ENCODE data around the gene MESP2.
"Not testable (repeated sequence)": the region's sequence is repeated elsewhere in the genome, so short reads cannot be mapped to it uniquely, and the experiment has no call there.

Gene MESP2

GRCh38 chr15:89787944-89788343 is 11.8 kb downstream of the MESP2 start:
- DNase-seq (ENCODE audit: low spot score) = no peak
- TF ChIP-seq CTCF (IDR thresholded peaks at IDR 0.05; ENCODE audit: extremely low read depth, missing control alignments) = no peak

- not testable (repeated sequence) for DNase-seq (ENCODE audit: low spot score)
These were observed 12.5 kb downstream of the MESP2 start for GRCh38 chr15:89788585-89788984.

DNA sequence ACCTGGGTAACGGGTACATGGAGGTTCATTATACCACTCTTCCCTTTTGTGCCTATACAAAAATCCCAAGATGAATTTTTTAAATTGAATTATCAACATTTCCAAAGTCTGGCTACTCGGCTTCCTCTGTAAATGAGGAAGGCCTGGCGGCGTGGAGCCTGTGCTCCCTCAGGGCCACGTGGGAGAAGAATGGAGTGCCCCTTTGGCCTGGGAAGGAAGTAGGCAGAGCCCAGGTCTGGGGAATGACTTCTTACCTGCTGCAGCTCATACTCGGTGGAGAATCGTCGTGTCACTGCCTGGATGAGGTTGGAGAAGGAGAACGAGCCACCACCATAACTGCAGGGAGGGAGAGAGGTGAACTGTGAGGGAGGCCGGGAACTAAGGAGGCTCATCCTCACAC is 14.1 kb downstream of the MESP2 start:
- no peak for DNase-seq (ENCODE audit: low spot score)
- no peak for TF ChIP-seq CTCF (IDR thresholded peaks at IDR 0.05; ENCODE audit: extremely low read depth, missing control alignments)

DNA sequence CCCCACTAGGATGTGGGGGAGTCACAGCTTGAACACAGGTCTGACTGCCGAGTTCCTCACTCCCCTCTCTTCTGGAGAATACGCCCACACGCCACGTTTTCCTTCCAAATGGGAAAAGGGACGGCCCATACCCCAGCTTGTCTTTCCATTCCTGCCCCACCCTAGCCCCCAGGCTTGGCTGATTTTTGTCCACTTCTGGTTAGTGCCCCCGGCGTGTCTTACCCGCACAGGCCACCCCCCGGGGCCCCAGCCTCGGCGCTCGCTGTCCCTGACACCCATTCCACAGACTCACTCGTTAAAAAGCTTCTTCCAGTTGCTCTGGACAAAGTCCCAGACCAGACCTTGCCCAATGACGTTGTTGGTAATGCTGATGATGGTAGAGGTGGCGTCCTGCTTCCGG is 14.5 kb downstream of the MESP2 start:
- no peak for TF ChIP-seq CTCF (IDR thresholded peaks at IDR 0.05; ENCODE audit: extremely low read depth, missing control alignments)
- DNase-seq (ENCODE audit: low spot score) = no peak

DNA sequence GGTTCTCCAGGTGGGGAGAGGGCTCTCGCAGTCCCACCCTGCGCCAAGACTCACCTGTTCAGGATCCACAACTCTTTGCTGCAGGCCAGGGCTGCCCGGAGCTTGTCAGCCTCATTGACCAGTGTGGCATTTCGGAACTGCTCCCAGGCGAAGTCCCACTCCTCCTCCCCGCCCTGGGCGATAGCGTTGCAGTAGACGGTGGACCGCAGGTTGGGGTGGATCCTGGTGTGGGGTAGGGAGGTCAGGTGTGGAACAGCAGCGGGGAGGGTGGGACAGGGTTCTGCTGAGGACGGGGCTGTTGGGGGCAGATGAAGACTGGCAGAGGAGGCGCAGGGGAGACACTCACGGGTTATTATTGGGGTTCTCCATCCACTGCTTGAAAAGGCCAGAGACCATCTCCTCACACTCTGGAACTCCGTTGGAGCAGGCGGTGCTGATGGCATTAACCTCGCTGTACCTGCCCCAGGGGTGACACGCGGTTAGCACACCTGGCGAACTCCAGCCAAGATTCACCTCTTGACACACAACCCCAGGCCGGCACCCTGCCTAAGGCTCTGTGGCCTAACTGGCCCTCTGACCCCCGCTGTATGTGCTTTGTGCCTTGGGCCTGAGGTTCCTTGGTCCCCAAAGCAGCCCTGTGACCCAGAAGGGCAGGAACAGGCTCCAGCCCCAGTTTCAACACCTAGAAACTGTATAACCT is 16.1 kb downstream of the MESP2 start:
- no peak for TF ChIP-seq CTCF (IDR thresholded peaks at IDR 0.05; ENCODE audit: extremely low read depth, missing control alignments)

DNA sequence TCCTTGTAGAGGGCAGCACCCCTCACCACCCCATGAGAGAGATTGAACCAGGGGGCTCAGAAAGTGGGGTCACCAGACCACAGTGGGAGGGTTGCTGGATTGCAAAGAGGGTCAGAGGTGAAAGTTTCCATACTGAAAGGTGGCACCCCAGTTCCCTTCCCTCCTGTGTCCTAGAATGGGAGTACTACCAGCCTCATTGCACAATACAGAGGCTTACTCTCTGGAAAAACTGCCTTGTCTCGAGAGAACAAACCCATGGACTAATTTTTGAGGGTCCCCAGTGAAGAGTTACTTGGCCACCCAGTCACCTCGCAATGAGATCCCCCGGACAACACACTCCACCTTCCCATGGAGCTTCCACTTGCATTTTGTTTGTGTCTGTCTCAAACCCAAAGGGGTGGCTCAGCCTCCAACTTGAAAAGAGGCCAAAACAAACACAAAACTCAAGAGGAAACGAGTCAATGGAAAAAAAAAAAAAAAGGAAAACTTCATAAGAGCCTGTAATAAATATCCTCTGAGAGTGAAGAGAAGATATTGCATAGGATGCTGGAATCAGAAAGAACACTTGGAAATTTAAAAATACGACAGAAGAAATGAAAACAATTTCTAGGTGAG is 18.6 kb downstream of the MESP2 start:
- no peak for TF ChIP-seq CTCF (IDR thresholded peaks at IDR 0.05; ENCODE audit: extremely low read depth, missing control alignments)
- no peak for DNase-seq (ENCODE audit: low spot score)

More for the DNA sequence above, 16.1 kb downstream of the MESP2 start:
- no peak for DNase-seq (ENCODE audit: low spot score)

DNA sequence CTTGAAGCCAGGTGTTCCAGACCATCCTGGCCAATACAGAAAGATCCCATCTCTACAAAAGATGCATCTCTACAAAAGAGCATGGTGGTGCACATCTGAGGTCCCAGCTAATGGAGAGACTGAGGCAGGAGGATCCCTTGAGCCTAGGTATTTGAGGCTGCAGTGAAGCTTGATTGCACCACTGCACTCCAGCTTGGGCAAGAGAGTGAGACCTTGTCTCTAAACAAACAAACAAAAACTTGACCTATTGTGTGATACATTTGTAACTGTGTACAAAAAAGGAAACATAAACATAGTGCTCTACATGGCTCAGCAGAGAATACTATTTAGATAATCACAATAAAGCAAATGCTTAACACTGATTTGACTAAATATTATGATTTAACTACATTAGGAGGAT is 19.9 kb downstream of the MESP2 start:
- no peak for DNase-seq (ENCODE audit: low spot score)
- no peak for TF ChIP-seq CTCF (IDR thresholded peaks at IDR 0.05; ENCODE audit: extremely low read depth, missing control alignments)

- no peak for TF ChIP-seq CTCF (IDR thresholded peaks at IDR 0.05; ENCODE audit: extremely low read depth, missing control alignments)
- DNase-seq (ENCODE audit: low spot score) = no peak
These were observed 21.6 kb downstream of the MESP2 start for GRCh38 chr15:89797678-89798201.
